Measurements from ENCODE around the gene RUNX2. TPM values are rescaled to one million over a fixed set of nuclear protein-coding genes. Genes with fewer than 3 reads are reported as not detected.

The RUNX2 gene
- total RNA-seq, 1 experiment from 2014 or later = 3.8 TPM

DNA sequence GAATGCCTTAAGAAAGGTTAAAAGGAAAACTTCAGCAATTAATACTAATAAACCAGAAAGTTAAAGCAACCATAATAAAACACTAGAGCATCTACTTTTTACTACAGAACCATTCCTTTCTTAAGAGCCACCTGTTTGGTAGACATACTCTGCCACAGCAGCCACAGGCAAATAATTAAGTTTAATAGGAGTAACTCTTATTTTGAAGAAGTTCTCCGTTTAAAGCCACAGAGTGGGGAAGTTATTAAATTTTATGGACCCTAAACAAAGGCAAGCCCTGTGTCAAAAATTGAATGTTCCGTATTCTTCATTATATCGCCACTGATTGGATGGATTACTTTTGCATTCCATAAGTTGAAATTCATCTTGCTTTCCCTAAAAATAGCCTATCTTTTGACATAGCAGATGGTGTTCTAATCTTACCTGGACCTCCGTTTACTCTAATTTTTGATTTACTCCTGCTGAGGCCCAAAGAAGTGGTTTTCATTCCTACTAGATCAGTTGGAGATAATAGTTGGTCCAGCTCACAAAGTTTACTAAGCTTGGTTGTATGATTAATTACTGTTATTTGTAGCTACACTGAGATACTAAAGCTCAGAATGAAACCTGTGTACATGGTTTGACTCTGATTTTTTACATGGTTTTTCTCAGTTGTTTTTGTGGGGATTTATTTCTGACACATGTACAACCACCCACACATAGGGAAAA is 190.0 kb downstream of the RUNX2 start:
- intact Hi-C loops (cut with micrococcal nuclease) = no loop called here
- no peak for TF ChIP-seq EZH2phosphoT487 (IDR thresholded peaks at IDR 0.05; ENCODE audit: borderline replicate concordance, low read length)
- TF ChIP-seq, protein P1, sequence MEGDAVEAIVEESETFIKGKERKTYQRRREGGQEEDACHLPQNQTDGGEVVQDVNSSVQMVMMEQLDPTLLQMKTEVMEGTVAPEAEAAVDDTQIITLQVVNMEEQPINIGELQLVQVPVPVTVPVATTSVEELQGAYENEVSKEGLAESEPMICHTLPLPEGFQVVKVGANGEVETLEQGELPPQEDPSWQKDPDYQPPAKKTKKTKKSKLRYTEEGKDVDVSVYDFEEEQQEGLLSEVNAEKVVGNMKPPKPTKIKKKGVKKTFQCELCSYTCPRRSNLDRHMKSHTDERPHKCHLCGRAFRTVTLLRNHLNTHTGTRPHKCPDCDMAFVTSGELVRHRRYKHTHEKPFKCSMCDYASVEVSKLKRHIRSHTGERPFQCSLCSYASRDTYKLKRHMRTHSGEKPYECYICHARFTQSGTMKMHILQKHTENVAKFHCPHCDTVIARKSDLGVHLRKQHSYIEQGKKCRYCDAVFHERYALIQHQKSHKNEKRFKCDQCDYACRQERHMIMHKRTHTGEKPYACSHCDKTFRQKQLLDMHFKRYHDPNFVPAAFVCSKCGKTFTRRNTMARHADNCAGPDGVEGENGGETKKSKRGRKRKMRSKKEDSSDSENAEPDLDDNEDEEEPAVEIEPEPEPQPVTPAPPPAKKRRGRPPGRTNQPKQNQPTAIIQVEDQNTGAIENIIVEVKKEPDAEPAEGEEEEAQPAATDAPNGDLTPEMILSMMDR (conservative IDR thresholded peaks at IDR 0.05; ENCODE audit: low read depth, low read length) = no peak
- no peak for TF ChIP-seq EZH2 (IDR thresholded peaks at IDR 0.05; ENCODE audit: low read length, unreplicated experiment)

DNA sequence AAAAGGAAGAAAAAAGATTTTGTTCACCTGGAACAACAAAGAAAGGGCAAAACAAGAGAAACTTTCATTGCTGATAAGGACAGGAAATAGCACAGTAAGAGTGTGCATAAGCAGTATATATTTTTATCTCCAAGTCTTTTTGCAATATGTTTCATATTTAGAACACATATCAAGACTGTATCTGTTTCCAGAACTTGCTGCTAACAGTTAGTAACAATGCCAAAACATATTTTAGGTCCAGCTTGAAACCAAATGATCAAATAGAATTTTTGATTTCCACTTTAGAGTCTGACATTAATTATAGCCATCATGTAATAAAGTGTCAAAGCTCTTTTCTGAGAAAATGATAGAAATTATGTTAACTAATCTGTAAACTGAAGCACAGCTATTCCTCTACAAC is 193.1 kb downstream of the RUNX2 start:
- Histone ChIP-seq H3K9me2 (replicated peaks; ENCODE audit: low read length) (no peaks in the 10 kb centered on the region), H3K27ac (ENCODE audit: low read length) (no peak overlapping the region), H3K9ac (ENCODE audit: low read length) (no peak overlapping the region), H3K79me2 (ENCODE audit: low read length) (no peaks in the 10 kb centered on the region), H3F3A (ENCODE audit: low read length, unreplicated experiment) (no peaks in the 10 kb centered on the region), H3K4me2 (ENCODE audit: low read length) (no peak overlapping the region), H3K27me3 (ENCODE audit: low read length) (no peaks in the 10 kb centered on the region), H2AFZ (ENCODE audit: low read length) (no peak overlapping the region), H3K4me1 (ENCODE audit: insufficient read depth, low read length) (no peaks in the 10 kb centered on the region), H3K36me3 (ENCODE audit: low read depth, low read length) (0 out of 2 replicates have a peak, but pooled peaks cover 2% of the 10 kb centered on the region), H4K20me1 (ENCODE audit: low read length) (no peaks in the 10 kb centered on the region), H3K4me3 (ENCODE audit: low read length) (no peak overlapping the region), H3K9me3 (ENCODE audit: low read length) (no peaks in the 10 kb centered on the region)
- no peak for ATAC-seq
- ChIA-PET CTCF (interaction anchor here (1.0 kb wide), 1 partner anchor 193 kb away, joined by 5 read pairs; no protein-coding TSS in a partner anchor), POLR2A (ENCODE audit: unreplicated experiment) (interaction anchor here (0.6 kb wide), 1 partner anchor 12 kb away, joined by 3 read pairs; no protein-coding TSS in a partner anchor)
- TF ChIP-seq, protein P1 (conservative IDR thresholded peaks at IDR 0.05; ENCODE audit: low read depth, low read length) = no peak
- TF ChIP-seq EZH2 (IDR thresholded peaks at IDR 0.05; ENCODE audit: low read length, unreplicated experiment) (no peak), EZH2phosphoT487 (IDR thresholded peaks at IDR 0.05; ENCODE audit: borderline replicate concordance, low read length) (no peak)
- no peak for DNase-seq
- intact Hi-C loops (cut with micrococcal nuclease) = no loop called here
- BruUV-seq (replicated peaks) = no TSS peak

More for the DNA sequence above, 190.0 kb downstream of the RUNX2 start:
- Histone ChIP-seq H3K4me1 (ENCODE audit: insufficient read depth, low read length) (no peaks in the 10 kb centered on the region; the same call in 1 of the 2 replicates), H3F3A (ENCODE audit: low read length, unreplicated experiment) (no peaks in the 10 kb centered on the region), H3K79me2 (ENCODE audit: low read length) (no peaks in the 10 kb centered on the region), H3K4me2 (ENCODE audit: low read length) (no peak overlapping the region), H3K9me2 (replicated peaks; ENCODE audit: low read length) (no peaks in the 10 kb centered on the region), H3K27ac (ENCODE audit: low read length) (no peak overlapping the region), H3K9ac (ENCODE audit: low read length) (no peak overlapping the region), H3K36me3 (ENCODE audit: low read depth, low read length) (peaks cover 12% of the 10 kb centered on the region), H3K4me3 (ENCODE audit: low read length) (no peak overlapping the region), H2AFZ (ENCODE audit: low read length) (no peak overlapping the region), H4K20me1 (ENCODE audit: low read length) (no peaks in the 10 kb centered on the region), H3K27me3 (ENCODE audit: low read length) (no peaks in the 10 kb centered on the region), H3K9me3 (ENCODE audit: low read length) (no peaks in the 10 kb centered on the region)
- ChIA-PET POLR2A (ENCODE audit: unreplicated experiment) (no interaction called here), CTCF (no interaction called here)
- DNase-seq (no peak), ATAC-seq (no peak)
- no TSS peak for BruUV-seq (replicated peaks)

DNA sequence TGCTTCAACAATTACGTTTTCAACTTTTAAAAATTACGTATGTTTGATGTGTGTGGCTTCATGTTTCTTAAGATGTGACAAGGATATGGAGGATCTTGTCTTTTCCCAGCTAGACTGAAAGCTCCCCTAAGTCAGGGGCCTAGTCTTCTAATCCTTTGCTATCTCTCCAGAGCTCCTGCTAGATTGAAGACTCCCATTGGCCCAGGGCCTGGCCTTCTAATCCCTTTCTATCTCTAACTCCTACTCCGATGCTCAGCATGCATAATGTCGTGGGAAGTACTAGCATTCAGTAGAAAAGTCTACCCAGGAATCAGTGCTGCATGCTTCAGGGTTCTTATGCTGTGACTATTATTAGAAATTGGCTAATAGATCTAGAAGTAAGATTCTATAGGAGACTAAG is 194.4 kb downstream of the RUNX2 start:
- H3K4me3 ChIP-seq (ENCODE audit: low read length) = no peak overlapping the region
- no peak overlapping the region for H2AFZ ChIP-seq (ENCODE audit: low read length)
- no peak overlapping the region for H3K27ac ChIP-seq (ENCODE audit: low read length)
- H3K36me3 ChIP-seq (ENCODE audit: low read depth, low read length) = 0 out of 2 replicates have a peak, but pooled peaks cover 2% of the 10 kb centered on the region
- H3K9me3 ChIP-seq (ENCODE audit: low read length) = no peaks in the 10 kb centered on the region
- no peaks in the 10 kb centered on the region for H3K9me2 ChIP-seq (replicated peaks; ENCODE audit: low read length)
- no peaks in the 10 kb centered on the region for H3K79me2 ChIP-seq (ENCODE audit: low read length)
- ATAC-seq = no peak
- H3K9ac ChIP-seq (ENCODE audit: low read length) = no peak overlapping the region
- intact Hi-C loops (cut with micrococcal nuclease) = no loop called here
- no peaks in the 10 kb centered on the region for H3F3A ChIP-seq (ENCODE audit: low read length, unreplicated experiment)
- no TSS peak for BruUV-seq (replicated peaks)
- ChIA-PET POLR2A (ENCODE audit: unreplicated experiment) (no interaction called here), CTCF (no interaction called here)
- H3K4me2 ChIP-seq (ENCODE audit: low read length) = no peak overlapping the region
- TF ChIP-seq, protein P1 (conservative IDR thresholded peaks at IDR 0.05; ENCODE audit: low read depth, low read length) = no peak
- TF ChIP-seq EZH2 (IDR thresholded peaks at IDR 0.05; ENCODE audit: low read length, unreplicated experiment) (no peak), EZH2phosphoT487 (IDR thresholded peaks at IDR 0.05; ENCODE audit: borderline replicate concordance, low read length) (no peak)
- H3K27me3 ChIP-seq (ENCODE audit: low read length) = no peaks in the 10 kb centered on the region
- H4K20me1 ChIP-seq (ENCODE audit: low read length) = no peaks in the 10 kb centered on the region
- no peak for DNase-seq
- H3K4me1 ChIP-seq (ENCODE audit: insufficient read depth, low read length) = no peaks in the 10 kb centered on the region

Measured in PC-3 (cell line).